A549 (cell line): ENCODE data around the gene TMEM63C. TPM values are rescaled to one million over a fixed set of nuclear protein-coding genes. Genes with fewer than 3 reads are reported as not detected.
A peak's percentile ranks its signal among the peaks of the same experiment; 100 is the strongest.

ENCODE experiments used
- ATAC-seq, 2 experiments: fragments of 200-7000 bp in 1 of 2; fragments of >200 bp in 1 of 2; cut with Nextera tagmentation in 1 of 2; cut with Tn5 transposase in 1 of 2; 3 replicates each; pipeline versions ENCODE4 v1.8.0 to v1.9.1; 2018 to 2020; ENCODE audit warnings: mild to moderate bottlenecking in 1 of 2, moderate library complexity in 1 of 2
- CTCF ChIA-PET: fragments of 300-600 bp; sonication (Branson Sonifier 250); formaldehyde crosslinking; extraction: SDS; loops from one replicate; lab custom pipeline; 2021; ENCODE audit warnings: antibody characterized with exemption, inconsistent platforms; lab: Yijun Ruan, JAX
- POLR2A ChIA-PET: fragments of 350-600 bp; formaldehyde crosslinking; extraction: SDS; loops from one replicate; lab custom pipeline; 2021; ENCODE audit warnings: antibody characterized with exemption, inconsistent platforms; lab: Yijun Ruan, JAX
- DNase-seq, 2 experiments: peaks; one replicate each; pipeline versions ENCODE4 v3.0.0 to v3.0.0-alpha.2; 2011 to 2016; ENCODE audit warnings: low read depth in 1 of 2, low spot score in 1 of 2
- FAIRE-seq: peaks from 2 replicates; lab custom pipeline; 2011; peaks lifted over from hg19 to GRCh38; lab: Jason Lieb, UNC
- H3K27ac ChIP-seq, 2 experiments: fragments of >200 bp; sonication (Bioruptor Twin); formaldehyde crosslinking; 3 replicates each; pipeline ENCODE4 v1.5.1; 2016 to 2017
- H3K4me1 ChIP-seq: fragments of >200 bp; sonication (Bioruptor Twin); formaldehyde crosslinking; 3 replicates; pipeline ENCODE4 v1.6.1; 2016
- H3K4me2 ChIP-seq: fragments of >200 bp; sonication (Bioruptor Twin); formaldehyde crosslinking; 3 replicates; pipeline ENCODE4 v1.6.1; 2016
- H3K4me3 ChIP-seq: fragments of >200 bp; sonication (Bioruptor Twin); formaldehyde crosslinking; 3 replicates; pipeline ENCODE4 v1.5.1; 2016
- H3K9me3 ChIP-seq: fragments of >200 bp; sonication (Bioruptor Twin); formaldehyde crosslinking; 3 replicates; pipeline ENCODE4 v1.6.1; 2016
- BCL3 ChIP-seq: fragments of >200 bp; sonication (Bioruptor Twin); formaldehyde crosslinking; IDR thresholded peaks from 3 replicates; pipeline ENCODE4 v1.6.1; 2016
- CEBPB ChIP-seq, 2 experiments: fragments of >200 bp in 1 of 2; sonication (Bioruptor Twin) in 1 of 2; formaldehyde crosslinking in 1 of 2; IDR thresholded peaks; 2 replicates each; pipeline ENCODE4 v1.6.1; 2012 to 2016
- EHMT2 ChIP-seq: fragments of 200-600 bp; sonication (generic); IDR thresholded peaks from 2 replicates; pipeline ENCODE4 v1.6.1; 2016; ENCODE audit warnings: antibody characterized with exemption, low read depth, mild to moderate bottlenecking, moderate library complexity
- FOSL2 ChIP-seq, 2 experiments: fragments of 450-650 bp in 1 of 2; fragments of >200 bp in 1 of 2; sonication (Bioruptor Twin) in 1 of 2; formaldehyde crosslinking; IDR thresholded peaks; 2 replicates each; pipeline versions ENCODE4 v1.5.0 to v1.6.1; 2016 to 2020; ENCODE audit warnings: mild to moderate bottlenecking in 1 of 2, moderate library complexity in 1 of 2
- HEYL ChIP-seq: fragments of 250-450 bp; sonication (Bioruptor Pico); IDR thresholded peaks from 2 replicates; pipeline ENCODE4 v1.8.0; 2021; ENCODE audit warnings: mild to moderate bottlenecking, moderate library complexity
- HOXA7 ChIP-seq: fragments of 250-450 bp; sonication (Bioruptor Pico); IDR thresholded peaks from 2 replicates; pipeline ENCODE4 v1.5.0; 2020; ENCODE audit warnings: mild to moderate bottlenecking, moderate library complexity
- HOXB13 ChIP-seq: fragments of 250-450 bp; sonication (Bioruptor Pico); IDR thresholded peaks from 2 replicates; pipeline ENCODE4 v1.5.0; 2020; ENCODE audit warnings: low read depth, mild to moderate bottlenecking, moderate library complexity
- KDM1A ChIP-seq: fragments of 200-600 bp; sonication (generic); IDR thresholded peaks from 2 replicates; pipeline ENCODE4 v1.6.1; 2016; ENCODE audit warnings: low read depth, mild to moderate bottlenecking
- MAX ChIP-seq: IDR thresholded peaks from 2 replicates; pipeline ENCODE4 v1.6.1; 2012
- NFE2L2 ChIP-seq: fragments of 150-350 bp; conservative IDR thresholded peaks from 2 replicates; pipeline ENCODE4 v1.6.1; 2014; ENCODE audit warnings: low read length
- PHF8 ChIP-seq: fragments of 200-600 bp; sonication (generic); IDR thresholded peaks from 2 replicates; pipeline ENCODE4 v1.6.1; 2016; ENCODE audit warnings: low read depth, mild to moderate bottlenecking, antibody characterized with exemption, moderate library complexity, borderline replicate concordance
- POLR2A ChIP-seq: IDR thresholded peaks from 2 replicates; pipeline ENCODE4 v1.6.1; 2012; ENCODE audit warnings: mild to moderate bottlenecking, low read length
- REST ChIP-seq: fragments of 200-600 bp; sonication (generic); IDR thresholded peaks from 2 replicates; pipeline ENCODE4 v1.6.1; 2016; ENCODE audit warnings: antibody characterized with exemption, mild to moderate bottlenecking, moderate library complexity
- USF2 ChIP-seq: fragments of 450-650 bp; IDR thresholded peaks from 2 replicates; pipeline ENCODE4 v1.6.1; 2014; ENCODE audit warnings: antibody characterized with exemption
- ZSCAN20 ChIP-seq: fragments of 250-450 bp; sonication (Bioruptor Pico); IDR thresholded peaks from 2 replicates; pipeline ENCODE4 v1.8.0; 2022; ENCODE audit warnings: mild to moderate bottlenecking, moderate library complexity
- WGBS: methylation state at CpG from one replicate; pipeline ENCODE4 v1.1.6; 2017; ENCODE audit errors: missing lambda C conversion rate; 5-methylcytosine and 5-hydroxymethylcytosine counted together
- polyA plus RNA-seq, 4 experiments: library from polyadenylated mRNA; depleted of rRNA in 3 of 4; stranded (reverse); fragments of >200 nt; fragmentation: RNase III in 1 of 4; extraction: RNeasy Plus Mini Kit Qiagen cat#74134 plus additional on column Dnase treatment in 1 of 4; gene quantifications; 2 replicates in 3 of 4; 3 replicates in 1 of 4; pipeline ENCODE4 v1.2.3, GENCODE V29; 2011 to 2017

TMEM63C gene
- polyA plus RNA-seq, 2 of the 4 experiments (the other 2 are of a cell fraction), result 0.43 to 0.57 TPM

- TF ChIP-seq USF2 (no peak), PHF8 (no peak), ZSCAN20 (CRISPR knock-in tag) (no peak), BCL3 (no peak), HOXB13 (no peak), KDM1A (no peak), HOXA7 (CRISPR knock-in tag) (no peak)
Measured at GRCh38 chr14:77267937-77268699, 86.5 kb downstream of the TMEM63C start (continued).

GRCh38 chr14:77268989-77269600 lies 87.5 kb downstream of the TMEM63C start:
- TF ChIP-seq REST (no peak), EHMT2 (no peak), NFE2L2 (no peak), MAX (no peak), FOSL2 (IDR thresholded peaks at IDR 0.05) (no peak), FOSL2 (CRISPR knock-in tag; IDR thresholded peaks at IDR 0.05) (no peak), POLR2A (no peak), HEYL (CRISPR knock-in tag) (no peak), CEBPB (IDR thresholded peaks at IDR 0.05) (no peak)
- WGBS, result 69% methylated on average over 6 of the region's 8 CpGs
- peaks cover 8% of the 10 kb centered on the region; the same call in 1 of the 3 replicates for H3K4me1 ChIP-seq
- ATAC-seq (peak; percentile 10 to 37; a peak in 3 of 6 replicates), FAIRE-seq (no peak), DNase-seq (no peak)
- no peak overlapping the region for H3K4me2 ChIP-seq
- ChIA-PET CTCF (interaction anchor here (0.7 to 1.9 kb wide), 6 partner anchors 11 to 85 kb away, joined by 3 to 5 read pairs (median 3); no protein-coding TSS in a partner anchor), POLR2A (no interaction called here)
- H3K4me3 ChIP-seq, result no peak overlapping the region
- H3K9me3 ChIP-seq, result 0 out of 3 replicates have a peak, but pooled peaks cover 5% of the 10 kb centered on the region
- H3K27ac ChIP-seq, result no peak overlapping the region
